ENCODE measurements around the gene AFF3. TPM values are rescaled to one million over a fixed set of nuclear protein-coding genes. Genes with fewer than 3 reads are reported as not detected.

Gene AFF3
- total and polyA plus RNA-seq, 10 of the 15 experiments (the other 5 are each of a cell fraction or from before 2014, with no cell fraction given), result 0.26 to 5.5 (median 3.0) TPM

- WGBS (ENCODE audit: insufficient coverage, insufficient replicate concordance, low lambda C conversion rate, missing lambda C conversion rate), result 22% methylated on average over 4 of the region's 4 CpGs
- Histone ChIP-seq H3K9me3 (replicated peaks; ENCODE audit: control insufficient read depth, insufficient read depth, low read length) (no peaks in the 10 kb centered on the region), H3K79me2 (ENCODE audit: control insufficient read depth, insufficient read depth, low read length) (no peaks in the 10 kb centered on the region), H3K27ac (ENCODE audit: control insufficient read depth, insufficient read depth) (no peak overlapping the region), H3K4me2 (ENCODE audit: control insufficient read depth, insufficient read depth) (no peak overlapping the region), H4K20me1 (ENCODE audit: control insufficient read depth, insufficient read depth) (no peaks in the 10 kb centered on the region), H3K9ac (ENCODE audit: control insufficient read depth, insufficient read depth, low read length) (no peak overlapping the region), H3K36me3 (ENCODE audit: control insufficient read depth in 2 of 2, insufficient read depth in 2 of 2, low read length in 1 of 2) (no peaks in the 10 kb centered on the region), H3K27me3 (replicated peaks in 1 of 2; ENCODE audit: control insufficient read depth in 2 of 2, insufficient read depth in 2 of 2, low read length in 1 of 2) (no peaks in the 10 kb centered on the region), H3K4me1 (ENCODE audit: control insufficient read depth, insufficient read depth, low read length) (no peaks in the 10 kb centered on the region), H2AFZ (ENCODE audit: control insufficient read depth, low read depth, low read length) (no peak overlapping the region), H3K4me3 (no peak overlapping the region)
- in situ Hi-C loops (cut with MboI), result no loop called here
- intact Hi-C loops (cut with micrococcal nuclease; ENCODE audit: unreplicated experiment), result no loop called here
- no peak for TF ChIP-seq SIX5 (IDR thresholded peaks at IDR 0.05; ENCODE audit: low read depth, low read length, severe bottlenecking)
- no peak for TF ChIP-seq STAT1 (conservative IDR thresholded peaks at IDR 0.05)
- TF ChIP-seq SUPT20H (IDR thresholded peaks at IDR 0.05; ENCODE audit: borderline replicate concordance, control insufficient read depth, low read depth, low read length), result no peak
- TF ChIP-seq CREB1 (IDR thresholded peaks at IDR 0.05; ENCODE audit: low read depth), result no peak
- no peak for TF ChIP-seq CHD4 (IDR thresholded peaks at IDR 0.05)
- TF ChIP-seq MXI1 (IDR thresholded peaks at IDR 0.05; ENCODE audit: low read depth, low read length), result no peak
- TF ChIP-seq, protein P1, sequence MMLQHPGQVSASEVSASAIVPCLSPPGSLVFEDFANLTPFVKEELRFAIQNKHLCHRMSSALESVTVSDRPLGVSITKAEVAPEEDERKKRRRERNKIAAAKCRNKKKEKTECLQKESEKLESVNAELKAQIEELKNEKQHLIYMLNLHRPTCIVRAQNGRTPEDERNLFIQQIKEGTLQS (IDR thresholded peaks at IDR 0.05; ENCODE audit: borderline replicate concordance, extremely low read depth, low read depth, low read length), result no peak
- no peak for TF ChIP-seq KLF5 (IDR thresholded peaks at IDR 0.05; ENCODE audit: partially characterized antibody)
- TF ChIP-seq ZNF207 (IDR thresholded peaks at IDR 0.05; ENCODE audit: borderline replicate concordance), result no peak
- SMC1A ChIA-PET (ENCODE audit: uncharacterized antibody, unreplicated experiment), result no interaction called here
- CTCF ChIA-PET, result interaction anchor here (1.0 to 1.6 kb wide), 2 partner anchors 8 to 147 kb away, joined by 3 to 4 read pairs; no protein-coding TSS in a partner anchor
- RAD21 ChIA-PET (ENCODE audit: unreplicated experiment), result no interaction called here
- DNase-seq (ENCODE audit: low read depth, low spot score) (no peak), FAIRE-seq (no peak), ATAC-seq (no peak)
- no TSS peak for BruUV-seq (replicated peaks)
- POLR2A ChIA-PET, result no interaction called here
Measured at GRCh38 chr2:99706735-99707134, 435.7 kb downstream of the AFF3 start.

Measured in GM12878 (cell line).